HG02610 (cell line): Measurements from ENCODE around the gene AGR2.

Experiments used
- ATAC-seq: cut with Tn5 transposase; IDR thresholded peaks from one replicate; pipeline ENCODE4 v1.9.1; 2021; ENCODE audit warnings: mild to moderate bottlenecking, moderate library complexity; ENCODE audit not compliant: unreplicated experiment

Gene AGR2

DNA sequence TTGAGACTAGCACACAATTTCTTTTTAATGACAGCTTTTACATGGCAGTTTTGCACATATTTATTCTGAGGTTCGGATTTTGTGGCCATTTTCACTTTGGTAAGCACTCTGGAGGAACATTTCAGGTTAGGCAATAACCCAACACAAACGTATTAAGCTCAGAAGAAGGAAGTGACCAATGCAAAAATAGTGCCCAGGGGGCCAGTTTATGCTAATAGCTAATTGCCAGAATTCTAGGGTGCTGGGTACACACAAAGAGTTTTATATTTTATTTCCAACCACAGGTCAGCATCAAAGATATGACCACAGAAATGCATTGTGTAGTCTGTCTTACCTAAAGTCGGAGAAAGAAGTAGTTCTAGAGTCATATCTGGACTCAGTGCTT is 8.4 kb upstream of the AGR2 start:
- ATAC-seq: no peak

DNA sequence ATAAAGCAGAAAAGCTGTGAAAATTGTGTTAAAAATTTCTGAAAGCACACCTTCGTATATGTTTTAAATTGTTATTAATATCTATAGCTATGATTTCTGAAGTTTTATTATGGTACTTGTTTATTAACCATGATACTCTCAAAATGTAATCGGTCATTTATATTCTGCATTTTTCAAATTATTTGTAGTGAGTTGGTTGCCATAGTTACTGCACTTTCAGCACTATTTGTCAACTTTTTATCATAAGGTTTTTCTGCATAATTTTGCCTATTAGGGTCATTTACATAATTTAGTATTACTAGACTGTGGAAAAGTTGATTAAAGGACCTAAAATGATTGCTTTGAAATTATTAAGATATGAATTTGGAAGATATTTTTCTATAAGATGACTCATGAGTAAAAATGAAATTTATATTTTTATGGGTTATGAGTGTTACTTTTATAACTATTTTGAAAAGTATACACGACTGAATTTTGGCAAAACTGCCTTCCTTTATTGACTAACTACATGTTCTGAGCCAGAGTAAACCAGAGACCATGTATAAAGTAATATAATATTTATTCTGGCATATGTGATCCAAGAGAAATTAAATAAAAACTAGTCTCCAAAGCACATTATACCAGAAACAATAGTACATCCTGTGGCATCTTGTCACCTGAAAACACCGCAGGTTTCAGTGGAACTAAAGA is 7.9 kb upstream of the AGR2 start:
- ATAC-seq: no peak

DNA sequence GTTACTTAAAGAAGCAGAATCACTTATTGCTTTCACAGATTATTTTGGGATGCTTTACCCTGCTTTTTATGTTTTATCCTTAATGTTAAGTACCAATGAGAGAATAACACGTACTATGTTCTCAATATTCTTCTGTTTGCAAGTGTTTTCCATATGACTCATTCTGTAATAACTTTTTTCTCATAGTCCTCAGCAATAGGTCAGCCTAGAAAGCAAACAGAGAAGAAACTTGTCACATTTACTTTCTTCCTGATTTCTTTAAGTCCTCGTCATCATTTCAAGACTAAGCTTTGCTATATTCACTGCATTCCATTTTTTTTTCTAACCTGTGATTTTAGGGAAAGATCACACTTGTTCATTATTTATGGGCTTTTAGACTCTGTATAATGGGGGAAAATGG is 6.8 kb upstream of the AGR2 start:
- no peak for ATAC-seq

DNA sequence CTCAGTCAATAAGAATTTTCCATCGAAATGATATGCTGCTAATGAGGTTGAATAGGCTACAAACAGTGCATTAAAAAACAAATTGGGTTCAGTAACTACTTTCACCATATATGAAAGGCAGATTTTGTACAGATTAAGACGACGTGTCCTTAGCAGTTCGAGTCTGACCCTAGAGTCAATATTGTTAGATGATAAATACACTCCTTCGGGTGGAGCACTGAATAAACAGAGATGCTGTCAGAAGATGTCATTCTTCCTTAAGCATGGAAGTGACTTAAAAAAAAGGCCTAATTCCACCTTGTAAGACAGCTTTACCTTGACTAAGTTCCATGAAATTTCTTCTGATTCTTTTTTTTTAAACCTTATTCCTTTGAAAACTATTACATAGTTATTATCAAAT is 5.8 kb upstream of the AGR2 start:
- ATAC-seq: no peak

DNA sequence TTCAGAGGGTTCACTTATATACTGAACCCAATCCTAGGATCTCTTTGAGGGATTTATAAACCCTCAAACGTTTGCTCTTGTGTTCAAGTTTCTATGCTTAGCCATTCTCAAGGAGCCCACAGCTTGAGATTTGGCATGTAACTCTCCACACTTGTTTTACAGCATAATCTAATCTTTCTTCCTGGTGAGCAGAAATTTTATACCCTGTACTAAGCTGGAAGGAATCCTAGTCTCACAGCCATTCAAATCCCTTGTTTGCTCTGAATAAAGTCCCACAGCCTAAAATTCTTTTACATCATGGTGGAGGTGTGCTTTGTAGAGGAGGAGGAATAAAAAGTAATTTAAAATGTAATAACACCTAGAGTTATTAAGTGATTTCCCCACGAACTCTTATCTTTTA is 5.3 kb upstream of the AGR2 start:
- ATAC-seq: no peak

DNA sequence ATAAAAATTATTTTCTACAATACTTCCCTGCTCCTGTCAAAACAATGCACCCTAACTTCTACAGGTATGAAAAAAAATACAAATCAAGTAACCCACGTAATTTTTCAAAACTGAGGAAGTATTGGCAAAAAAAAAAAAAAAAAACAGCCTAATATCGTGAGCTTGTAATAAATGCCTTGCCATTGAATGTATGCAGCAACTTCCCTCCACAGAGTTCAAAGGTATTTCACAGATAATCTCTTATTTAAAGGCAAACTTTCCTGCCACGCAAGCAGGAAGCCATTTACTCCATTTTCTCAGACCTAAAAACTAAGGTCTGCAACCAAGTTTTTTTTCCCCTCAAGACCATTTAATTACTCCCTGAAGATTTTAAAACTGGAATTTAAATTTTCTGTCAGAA is 642 bp upstream of the AGR2 start:
- no peak for ATAC-seq

DNA sequence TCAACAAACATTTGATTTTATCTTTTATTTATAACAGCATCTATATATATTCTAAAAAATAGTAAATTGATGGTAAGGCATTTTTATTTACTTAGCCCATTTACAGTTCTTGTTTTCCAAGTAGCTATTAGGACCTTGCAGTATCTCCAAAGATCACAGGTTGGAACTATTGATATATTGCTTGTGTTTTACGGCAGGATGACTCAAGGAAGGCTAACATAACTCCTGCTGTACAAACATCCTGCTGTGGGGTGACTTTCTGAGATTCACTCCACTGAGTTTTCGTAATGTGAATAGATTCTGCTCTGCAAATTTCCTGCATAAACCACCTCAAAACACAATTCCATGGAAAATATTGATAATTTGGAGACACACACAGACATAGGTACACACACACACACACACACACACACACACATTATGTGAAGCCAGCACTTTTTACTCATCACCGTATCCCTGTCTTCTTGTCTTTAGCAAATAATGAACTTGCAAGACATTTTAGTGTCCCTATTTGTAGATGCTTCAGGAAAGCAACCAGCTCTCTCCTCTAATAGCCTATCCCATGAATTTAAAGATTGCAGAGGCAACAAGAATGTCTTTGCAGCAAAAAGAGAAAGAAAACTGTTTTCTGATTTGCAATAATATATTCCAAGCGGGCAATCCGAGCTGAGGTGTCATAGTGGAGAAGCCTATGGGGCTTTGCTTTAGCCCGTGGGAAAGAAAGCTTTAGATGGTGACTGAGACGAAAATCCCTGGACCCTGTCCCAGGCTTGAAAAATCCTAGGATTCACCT is 722 bp downstream of the AGR2 start:
- ATAC-seq: no peak

DNA sequence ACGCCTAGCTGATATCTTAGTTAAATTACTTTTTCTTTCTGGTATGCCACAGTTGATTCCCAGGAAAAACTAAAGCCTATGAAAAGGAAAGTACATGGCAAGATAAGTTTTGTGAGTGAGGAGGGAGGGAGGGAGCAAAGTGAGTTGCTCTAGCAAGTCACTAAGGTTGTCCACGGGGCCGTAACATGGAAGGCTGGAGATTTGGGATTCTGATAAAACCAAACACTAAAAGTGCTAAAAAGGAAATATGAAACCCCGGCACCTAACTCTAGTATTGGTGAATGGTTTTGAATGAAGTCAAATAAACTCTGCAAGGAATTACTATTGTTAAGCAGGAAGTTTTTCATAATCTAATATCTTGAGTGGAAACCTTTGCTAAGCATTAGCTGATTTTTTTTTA is 1.7 kb downstream of the AGR2 start:
- no peak for ATAC-seq

DNA sequence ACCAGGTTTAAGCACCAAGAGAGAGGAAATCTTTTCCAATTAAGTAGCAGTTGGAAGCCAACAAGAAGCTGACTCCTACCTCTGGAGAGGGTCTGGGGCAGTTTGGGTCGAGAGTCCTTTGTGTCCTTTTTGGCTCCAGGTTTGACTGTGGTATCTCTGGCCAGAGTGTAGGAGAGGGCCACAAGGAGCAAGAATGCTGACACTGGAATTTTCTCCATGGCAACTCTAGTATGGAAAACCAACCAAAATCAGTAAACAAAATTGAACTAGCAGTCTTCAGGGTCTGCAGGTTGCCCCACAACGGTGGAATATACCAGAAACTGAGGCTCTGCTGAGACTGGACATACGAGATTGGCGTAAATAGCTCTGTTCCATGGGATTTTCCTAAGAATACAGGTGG is 3.2 kb downstream of the AGR2 start:
- ATAC-seq: no peak

DNA sequence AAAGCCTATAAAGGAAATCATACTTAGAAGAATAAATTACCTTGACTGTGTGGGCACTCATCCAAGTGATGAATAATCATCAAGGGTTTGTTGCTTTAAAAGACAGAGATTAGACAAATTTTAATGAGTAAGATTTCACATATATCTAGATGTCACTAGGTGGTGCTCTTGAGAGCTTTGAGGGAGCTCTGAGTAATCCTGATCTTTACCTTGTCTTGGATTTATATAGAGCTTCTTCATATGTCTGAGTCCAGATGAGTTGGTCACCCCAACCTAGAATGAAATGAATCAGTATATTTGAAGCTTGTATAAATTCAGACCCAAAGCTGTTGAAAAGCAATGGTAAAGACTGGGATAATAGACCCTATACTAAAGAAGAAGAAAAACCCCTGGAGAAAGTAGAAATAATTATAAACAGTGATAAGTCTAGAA is 3.7 kb downstream of the AGR2 start:
- ATAC-seq: peak; percentile 66

DNA sequence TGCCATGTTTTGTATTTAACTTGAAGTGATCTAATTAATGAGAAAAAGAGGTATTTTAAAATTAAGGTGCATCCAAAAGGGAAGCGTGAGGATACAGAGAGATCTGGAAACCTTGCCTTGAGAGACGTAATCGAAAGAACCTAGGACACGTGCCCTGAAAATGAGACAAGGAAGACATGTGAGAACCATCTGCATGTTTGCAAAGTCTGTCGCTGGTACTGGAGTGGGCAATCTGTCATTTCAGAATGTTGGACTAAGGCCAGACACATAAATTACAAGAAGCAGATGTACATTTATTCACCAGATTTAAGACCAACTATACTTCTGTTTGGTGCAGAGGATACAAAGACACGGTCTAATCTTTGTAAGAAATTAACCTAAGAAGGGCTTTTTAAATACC is 9.2 kb downstream of the AGR2 start:
- no peak for ATAC-seq

DNA sequence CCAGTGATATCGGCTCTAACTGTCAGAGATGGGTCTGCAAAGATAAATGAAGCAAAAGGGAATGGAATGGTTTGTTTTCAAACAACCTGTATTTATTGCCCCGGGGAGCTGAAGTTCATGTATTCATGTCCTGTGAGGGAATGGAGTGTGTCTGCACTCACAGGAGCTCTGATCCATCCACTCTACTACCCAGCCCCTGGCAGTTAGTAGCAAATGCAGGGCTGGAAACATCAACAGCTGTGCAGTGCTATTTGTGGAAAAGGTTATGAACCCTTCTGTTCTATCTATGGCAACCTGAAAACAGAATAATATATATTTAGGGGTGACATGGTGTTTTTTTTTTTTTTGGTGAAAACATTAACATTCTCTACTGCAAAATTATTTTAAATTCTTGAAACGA is 9.8 kb downstream of the AGR2 start:
- ATAC-seq: no peak

DNA sequence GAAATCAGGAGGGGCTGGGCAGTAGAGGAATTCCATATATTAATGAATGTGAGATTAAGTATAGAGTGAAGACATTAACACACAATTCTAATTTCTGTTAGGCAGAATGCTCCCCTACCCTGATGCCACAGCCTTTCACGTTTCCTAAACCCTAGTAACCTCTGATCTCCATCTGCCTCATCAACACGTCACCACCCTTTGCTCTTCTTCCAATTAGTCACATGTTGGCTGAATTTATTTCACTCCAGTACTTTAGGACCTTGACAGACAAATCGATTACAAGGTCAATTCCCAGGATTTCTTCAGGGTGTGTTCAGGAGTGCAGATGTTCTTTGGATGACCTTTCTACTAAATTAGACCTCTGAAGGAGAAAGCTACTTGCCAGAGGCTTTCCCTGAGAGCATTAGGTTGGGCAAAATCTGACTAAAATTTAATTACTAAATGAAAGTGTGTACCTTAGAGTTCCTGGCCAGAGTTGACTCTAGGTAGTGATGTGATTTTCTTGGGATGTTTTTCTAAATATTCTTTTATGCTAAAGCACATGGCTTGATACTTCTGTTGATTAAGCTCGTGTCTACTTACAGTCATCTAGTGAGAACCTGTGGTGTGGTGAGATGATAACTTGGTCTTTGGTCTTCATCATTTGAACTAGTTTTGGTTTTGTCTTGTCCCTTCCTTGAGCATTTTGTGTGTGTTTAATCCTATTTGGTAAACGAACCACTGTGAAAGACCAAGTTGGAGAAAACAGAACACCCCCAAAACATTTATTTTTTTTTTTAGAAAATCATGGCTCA is 12.7 kb downstream of the AGR2 start:
- ATAC-seq: peak; percentile 43

DNA sequence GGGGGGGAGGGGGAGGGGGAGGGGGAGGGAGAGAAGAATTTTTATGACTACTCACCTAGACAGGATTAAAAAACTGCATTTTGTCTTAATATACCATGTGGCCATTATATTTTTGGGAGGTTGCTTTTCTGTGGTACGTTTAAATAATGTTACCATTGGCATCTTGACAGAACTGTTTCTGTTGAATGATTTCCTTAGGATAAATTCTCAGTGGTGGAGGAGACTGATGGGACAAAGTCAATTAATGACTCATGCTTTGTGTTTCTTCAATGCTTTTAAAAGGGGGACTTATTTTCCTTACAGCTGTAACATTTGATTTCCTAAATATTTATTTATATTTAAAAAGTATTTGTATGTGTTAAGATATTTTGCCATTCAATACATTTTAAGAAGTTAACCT is 13.7 kb downstream of the AGR2 start:
- ATAC-seq: no peak

DNA sequence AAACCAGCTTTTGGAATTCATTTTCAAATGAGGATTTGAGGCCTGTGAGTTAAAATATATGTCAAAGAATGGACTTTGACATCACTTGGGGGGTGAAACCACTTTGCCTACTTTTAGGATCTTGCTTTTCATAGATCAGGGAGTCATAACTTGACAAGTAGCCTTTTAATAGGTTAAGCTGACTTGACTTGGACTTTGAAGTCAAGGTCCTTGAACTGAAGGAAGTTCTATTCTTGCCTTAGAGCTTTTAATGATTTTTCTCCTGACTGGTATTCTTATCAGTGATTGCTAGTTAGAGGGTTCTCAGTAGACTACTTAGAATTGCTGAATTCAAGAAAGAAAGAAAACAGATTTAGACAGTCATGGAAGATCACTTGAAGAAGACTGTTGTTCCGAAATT is 17.7 kb downstream of the AGR2 start:
- no peak for ATAC-seq

DNA sequence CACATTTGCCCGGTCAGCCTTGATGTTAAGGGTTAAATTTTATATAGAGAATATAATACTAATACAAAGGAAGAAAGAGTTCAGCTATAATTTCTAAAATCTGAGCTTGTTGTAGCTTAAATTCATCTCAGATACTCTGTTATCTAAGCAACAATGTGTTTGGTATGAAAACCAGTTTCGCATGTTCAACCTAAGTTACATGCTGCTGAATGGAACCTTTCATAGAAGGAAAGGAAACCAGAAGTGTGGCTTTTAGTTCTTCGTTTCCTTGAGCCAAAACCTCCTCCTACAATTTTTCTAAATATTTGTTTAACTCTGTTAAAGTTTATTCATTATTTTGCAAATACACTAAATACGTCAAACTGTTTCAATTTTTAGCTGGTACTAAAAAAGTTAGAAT is 18.5 kb downstream of the AGR2 start:
- ATAC-seq: no peak

DNA sequence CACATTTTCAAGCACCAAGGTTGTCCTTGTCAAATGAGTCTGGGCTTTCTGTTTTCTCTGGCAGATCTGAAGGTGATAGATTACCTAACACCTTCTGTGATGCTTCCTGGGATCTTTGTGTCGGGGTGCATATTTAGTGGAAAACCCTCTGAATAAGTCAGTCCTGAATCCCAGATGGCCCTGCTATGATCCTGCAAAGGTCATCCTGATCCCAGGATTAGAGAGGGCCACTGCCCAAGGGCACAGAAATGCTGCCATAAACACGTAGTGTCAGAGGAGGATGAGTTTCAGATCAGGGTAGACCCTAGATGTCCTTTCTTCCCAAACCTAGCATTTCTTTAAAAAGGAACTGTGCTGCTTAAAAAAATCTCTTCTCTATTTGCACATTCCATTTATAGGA is 19.0 kb downstream of the AGR2 start:
- ATAC-seq: no peak

DNA sequence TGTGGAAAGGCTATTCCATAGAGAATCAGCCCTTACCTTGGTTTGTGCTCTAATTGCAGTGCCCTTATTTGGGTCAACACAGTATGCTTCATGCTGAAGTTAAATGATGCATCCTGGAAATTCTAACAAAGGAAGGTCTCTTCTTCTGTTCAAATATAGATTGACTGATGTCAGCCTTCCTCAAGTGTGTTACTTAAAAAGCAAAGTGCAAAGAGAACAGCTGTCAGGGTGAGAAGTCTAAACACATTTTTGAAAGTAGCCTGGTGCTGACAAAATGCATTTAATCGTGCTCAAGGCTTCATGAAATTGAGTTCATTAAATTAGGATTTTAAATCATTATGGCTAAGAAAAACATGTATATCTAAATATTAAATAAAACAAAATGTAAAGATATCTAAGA is 19.5 kb downstream of the AGR2 start:
- ATAC-seq: no peak

DNA sequence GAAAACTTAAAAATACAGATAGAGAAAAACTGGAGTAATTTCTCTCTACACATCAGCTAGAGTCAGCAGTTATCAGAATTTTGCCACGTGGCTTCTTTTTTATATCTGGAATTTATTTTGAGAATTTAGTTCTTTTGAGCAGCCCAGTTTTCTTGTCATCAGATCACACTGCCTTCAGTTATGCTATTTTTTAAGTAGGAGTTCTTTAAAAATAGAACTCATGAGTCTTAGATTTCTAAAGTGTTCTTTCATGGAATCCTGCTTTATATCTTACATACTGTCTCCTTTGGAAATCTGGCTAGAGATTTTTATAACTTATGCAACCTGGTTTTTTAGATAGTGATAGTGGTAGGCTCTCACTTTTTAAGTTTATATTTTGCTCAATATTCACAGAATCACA is 24.2 kb downstream of the AGR2 start:
- no peak for ATAC-seq

DNA sequence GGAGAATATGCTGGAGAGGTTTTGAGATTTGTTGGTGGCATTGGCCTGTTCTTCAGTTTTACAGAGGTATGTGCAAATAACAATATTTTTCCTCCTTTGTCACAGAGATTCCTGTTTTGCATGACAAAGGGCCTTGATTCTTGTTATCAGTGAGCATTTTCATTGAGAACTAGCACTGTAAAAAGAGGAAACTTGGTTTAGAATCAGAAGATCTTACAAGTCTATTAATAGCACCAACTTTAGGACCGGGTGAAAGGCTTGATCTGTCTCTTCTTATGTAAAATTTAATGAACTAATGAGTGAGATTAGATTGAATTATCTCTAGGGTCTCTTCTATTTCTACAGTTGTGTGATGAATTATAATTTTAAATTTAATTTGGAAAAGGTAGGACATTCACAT is 25.7 kb downstream of the AGR2 start:
- no peak for ATAC-seq

DNA sequence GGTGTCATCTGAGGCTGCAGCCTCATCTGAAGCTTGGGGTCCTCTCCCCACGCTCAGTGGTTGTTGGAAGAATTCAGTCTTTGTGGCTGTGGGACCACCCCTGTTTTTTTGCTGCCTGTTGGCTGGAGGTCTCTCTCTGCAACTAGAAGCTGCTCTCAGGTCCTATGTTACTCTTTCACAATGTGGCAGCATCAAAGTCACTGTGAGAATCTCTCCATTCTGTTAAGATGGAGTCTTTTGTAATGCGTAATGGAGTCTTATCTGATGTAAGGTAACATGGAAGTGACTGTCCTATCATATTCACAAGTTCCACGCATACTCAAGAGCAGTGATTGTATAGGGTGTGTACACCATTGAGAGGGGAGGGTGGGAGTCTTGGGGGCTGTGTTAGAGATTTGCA is 26.3 kb downstream of the AGR2 start:
- no peak for ATAC-seq

DNA sequence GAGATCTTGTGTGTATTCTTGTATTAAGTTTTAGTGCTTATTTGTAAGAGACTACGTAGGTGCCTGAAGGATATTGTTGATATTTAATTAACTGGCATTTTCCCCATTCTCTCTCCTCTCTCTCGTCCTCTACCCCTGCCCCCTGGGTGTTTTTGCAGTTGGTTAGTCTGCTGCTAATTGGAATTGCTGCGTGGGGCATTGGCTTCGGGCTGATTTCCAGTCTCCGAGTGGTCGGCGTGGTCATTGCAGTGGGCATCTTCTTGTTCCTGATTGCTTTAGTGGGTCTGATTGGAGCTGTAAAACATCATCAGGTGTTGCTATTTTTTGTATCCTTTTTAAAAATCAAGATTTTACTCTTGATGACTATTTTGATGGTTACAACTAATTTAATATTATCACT is 28.7 kb downstream of the AGR2 start:
- ATAC-seq: no peak
